ENCODE data around the gene AP4E1. TPM values are rescaled to one million over a fixed set of nuclear protein-coding genes. Genes with fewer than 3 reads are reported as not detected.

Gene AP4E1
- total RNA-seq, 2 experiments from 2014 or later, result 16.5 to 18.8 TPM

GRCh38 chr15:50973605-50974004, 65.1 kb downstream of the AP4E1 start:
- Mint-ChIP-seq H3K4me3 (no peak overlapping the region), H3K36me3 (peaks cover 69% of the 10 kb centered on the region), H3K27me3 (no peaks in the 10 kb centered on the region), H3K27ac (no peak overlapping the region), H3K9me3 (peaks cover 27% of the 10 kb centered on the region), H3K4me1 (peaks cover 2% of the 10 kb centered on the region)
- DNase-seq, result no peak
- no peak for ATAC-seq (ENCODE audit: low read depth)
- POLR2A ChIA-PET, result no interaction called here

DNA sequence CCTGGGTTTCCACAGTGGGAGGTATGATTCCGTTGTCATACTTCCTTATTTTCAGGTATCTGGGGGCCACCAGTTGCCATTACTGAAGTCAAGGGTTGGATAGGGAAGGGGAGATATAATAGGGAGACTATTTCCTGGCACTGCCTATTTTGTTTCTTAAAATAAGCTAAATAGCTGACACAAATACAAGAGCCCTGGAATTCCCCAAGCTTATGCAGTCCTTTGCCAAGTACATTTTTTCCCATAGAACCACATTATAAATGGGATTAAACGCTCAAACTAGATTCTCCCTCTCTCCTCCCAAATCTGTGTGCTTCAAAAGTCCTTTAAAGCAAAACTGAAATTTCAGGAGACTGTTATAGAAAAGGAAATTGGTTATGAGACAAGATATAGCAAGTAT, 68.7 kb downstream of the AP4E1 start:
- Mint-ChIP-seq H3K9me3 (peaks cover 11% of the 10 kb centered on the region), H3K36me3 (peaks cover 62% of the 10 kb centered on the region), H3K27ac (no peak overlapping the region), H3K27me3 (no peaks in the 10 kb centered on the region), H3K4me3 (no peak overlapping the region), H3K4me1 (peaks cover 2% of the 10 kb centered on the region)
- DNase-seq (no peak), ATAC-seq (ENCODE audit: low read depth) (no peak)
- POLR2A ChIA-PET, result no interaction called here

GRCh38 chr15:50978580-50978979, 70.1 kb downstream of the AP4E1 start:
- DNase-seq, result no peak
- Mint-ChIP-seq H3K36me3 (peaks cover 62% of the 10 kb centered on the region), H3K4me3 (no peak overlapping the region), H3K4me1 (peaks cover 2% of the 10 kb centered on the region), H3K9me3 (peaks cover 6% of the 10 kb centered on the region), H3K27ac (no peak overlapping the region), H3K27me3 (no peaks in the 10 kb centered on the region)
- POLR2A ChIA-PET, result no interaction called here
- no peak for ATAC-seq (ENCODE audit: low read depth)

- H3K4me1 Mint-ChIP-seq, result peaks cover 2% of the 10 kb centered on the region
- no peak for ATAC-seq (ENCODE audit: low read depth)
- H3K36me3 Mint-ChIP-seq, result peaks cover 65% of the 10 kb centered on the region
- H3K4me3 Mint-ChIP-seq, result no peak overlapping the region
- H3K27ac Mint-ChIP-seq, result no peak overlapping the region
- H3K27me3 Mint-ChIP-seq, result no peaks in the 10 kb centered on the region
- POLR2A ChIA-PET, result no interaction called here
- peaks cover 5% of the 10 kb centered on the region for H3K9me3 Mint-ChIP-seq
- no peak for DNase-seq
These were observed 70.6 kb downstream of the AP4E1 start for GRCh38 chr15:50979041-50979440.

GRCh38 chr15:50993598-50993997, 85.1 kb downstream of the AP4E1 start:
- Mint-ChIP-seq H3K36me3 (peaks cover 29% of the 10 kb centered on the region), H3K27ac (no peak overlapping the region), H3K9me3 (no peaks in the 10 kb centered on the region), H3K4me1 (no peaks in the 10 kb centered on the region), H3K27me3 (no peaks in the 10 kb centered on the region), H3K4me3 (no peak overlapping the region)
- DNase-seq (no peak), ATAC-seq (ENCODE audit: low read depth) (no peak)
- POLR2A ChIA-PET, result no interaction called here

- H3K27me3 Mint-ChIP-seq, result no peaks in the 10 kb centered on the region
- H3K36me3 Mint-ChIP-seq, result peaks cover 36% of the 10 kb centered on the region
- no peaks in the 10 kb centered on the region for H3K9me3 Mint-ChIP-seq
- H3K4me1 Mint-ChIP-seq, result no peaks in the 10 kb centered on the region
- H3K27ac Mint-ChIP-seq, result no peak overlapping the region
- DNase-seq (no peak), ATAC-seq (ENCODE audit: low read depth) (no peak)
- POLR2A ChIA-PET, result interaction anchor here (0.6 kb wide), 1 partner anchor 86 kb away, joined by 3 read pairs; no protein-coding TSS in a partner anchor
- no peak overlapping the region for H3K4me3 Mint-ChIP-seq
These were observed 88.2 kb downstream of the AP4E1 start for GRCh38 chr15:50996641-50997040.

DNA sequence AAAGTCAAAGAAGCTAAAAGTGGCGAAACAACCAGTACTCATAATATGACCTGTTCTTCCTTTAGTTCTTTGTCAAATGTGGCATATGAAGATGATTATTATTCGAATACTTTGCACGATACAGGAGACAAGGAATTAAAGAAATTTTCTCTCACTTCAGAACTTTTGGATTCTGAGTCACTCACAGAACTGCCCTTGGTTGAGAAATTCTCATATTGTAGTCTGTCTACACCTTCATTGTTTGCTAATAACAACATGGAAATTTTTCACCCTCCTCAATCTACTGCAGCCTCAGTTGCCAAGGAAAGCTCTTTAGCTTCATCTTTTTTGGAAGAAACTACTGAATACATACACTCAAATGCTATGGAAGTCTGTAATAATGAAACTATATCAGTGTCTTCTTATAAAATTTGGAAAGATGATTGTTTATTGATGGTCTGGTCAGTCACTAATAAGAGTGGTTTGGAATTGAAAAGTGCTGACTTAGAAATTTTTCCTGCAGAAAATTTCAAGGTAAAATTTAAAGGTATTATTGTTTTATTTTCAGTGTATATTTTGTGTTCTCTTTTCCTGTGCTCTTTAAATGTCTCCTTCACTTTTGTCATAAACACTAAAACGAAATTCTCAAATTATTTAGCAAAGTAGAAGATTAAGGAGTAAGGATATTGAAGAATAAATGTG, 89.0 kb downstream of the AP4E1 start:
- POLR2A ChIA-PET, result no interaction called here
- Mint-ChIP-seq H3K4me1 (no peaks in the 10 kb centered on the region), H3K9me3 (no peaks in the 10 kb centered on the region), H3K4me3 (no peak overlapping the region), H3K27ac (no peak overlapping the region), H3K36me3 (peaks cover 42% of the 10 kb centered on the region), H3K27me3 (no peaks in the 10 kb centered on the region)
- no peak for DNase-seq
- no peak for ATAC-seq (ENCODE audit: low read depth)

DNA sequence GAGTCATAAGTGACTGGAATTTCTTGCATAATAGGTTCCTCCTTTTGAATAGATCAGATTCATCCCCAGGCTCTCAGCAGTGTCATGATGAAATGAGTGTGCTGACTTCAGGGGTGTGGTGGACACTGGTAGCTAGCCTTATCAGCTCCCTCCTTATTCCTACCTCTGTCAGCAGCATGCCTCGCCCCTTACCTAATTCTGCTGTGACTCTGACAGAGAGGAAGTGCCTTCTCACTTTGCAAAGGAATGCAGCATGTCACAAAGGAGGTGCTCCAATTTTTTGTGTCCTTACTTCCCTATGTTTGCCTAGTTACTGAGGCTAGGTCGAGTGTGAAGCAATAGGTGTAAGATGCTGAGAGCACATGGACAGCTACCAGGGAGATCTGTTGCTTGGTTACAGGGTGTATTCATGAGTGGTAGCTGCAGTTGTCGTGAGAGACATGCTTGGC, 95.6 kb downstream of the AP4E1 start:
- peaks cover 48% of the 10 kb centered on the region for H3K36me3 Mint-ChIP-seq
- no peak overlapping the region for H3K27ac Mint-ChIP-seq
- no peaks in the 10 kb centered on the region for H3K4me1 Mint-ChIP-seq
- DNase-seq (no peak), ATAC-seq (ENCODE audit: low read depth) (no peak)
- H3K27me3 Mint-ChIP-seq, result no peaks in the 10 kb centered on the region
- POLR2A ChIA-PET, result no interaction called here
- H3K4me3 Mint-ChIP-seq, result no peak overlapping the region
- peaks cover 11% of the 10 kb centered on the region for H3K9me3 Mint-ChIP-seq

DNA sequence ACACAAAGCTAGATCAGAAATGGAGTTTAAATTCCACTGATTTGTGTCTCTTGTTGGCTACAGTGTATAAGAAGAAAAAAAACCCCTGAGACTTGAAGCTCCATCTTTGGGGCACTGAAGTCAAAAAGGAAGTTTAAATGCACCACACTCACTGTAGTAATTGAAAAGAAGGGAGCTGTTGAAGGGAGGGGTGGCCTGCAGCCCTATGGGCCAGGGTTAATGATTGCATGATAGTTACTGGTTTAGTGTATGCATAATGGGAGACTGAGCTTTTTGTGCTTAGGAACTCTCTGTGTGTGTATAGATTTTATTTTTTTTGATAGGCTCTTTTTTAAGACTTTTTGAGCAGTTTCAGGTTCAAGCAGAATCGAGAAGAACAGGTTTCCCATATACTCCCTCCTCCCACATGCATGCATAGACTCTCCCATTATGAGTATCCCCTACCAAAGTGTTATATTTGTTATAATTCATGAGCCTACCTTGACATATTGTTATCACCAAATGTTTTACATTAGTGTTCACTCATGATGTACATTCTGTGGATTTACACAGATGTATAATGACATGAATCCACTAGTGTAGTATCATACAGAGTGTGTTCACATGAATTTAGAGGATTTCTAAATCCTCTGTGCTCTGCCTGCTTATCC, 98.0 kb downstream of the AP4E1 start:
- H3K4me1 Mint-ChIP-seq, result no peaks in the 10 kb centered on the region
- ATAC-seq (ENCODE audit: low read depth) (no peak), DNase-seq (no peak)
- H3K36me3 Mint-ChIP-seq, result peaks cover 52% of the 10 kb centered on the region
- H3K9me3 Mint-ChIP-seq, result peaks cover 13% of the 10 kb centered on the region
- no peak overlapping the region for H3K4me3 Mint-ChIP-seq
- POLR2A ChIA-PET, result no interaction called here
- H3K27ac Mint-ChIP-seq, result no peak overlapping the region
- no peaks in the 10 kb centered on the region for H3K27me3 Mint-ChIP-seq

GRCh38 chr15:51007131-51007666, 98.7 kb downstream of the AP4E1 start:
- Mint-ChIP-seq H3K4me3 (no peak overlapping the region), H3K4me1 (no peaks in the 10 kb centered on the region), H3K27me3 (no peaks in the 10 kb centered on the region), H3K27ac (no peak overlapping the region), H3K9me3 (peaks cover 13% of the 10 kb centered on the region), H3K36me3 (peaks cover 49% of the 10 kb centered on the region)
- DNase-seq (no peak), ATAC-seq (ENCODE audit: low read depth) (no peak)
- POLR2A ChIA-PET, result no interaction called here

GRCh38 chr15:51011212-51011611, 102.7 kb downstream of the AP4E1 start:
- no peak for DNase-seq
- no peak for ATAC-seq (ENCODE audit: low read depth)
- Mint-ChIP-seq H3K27ac (no peak overlapping the region), H3K27me3 (no peaks in the 10 kb centered on the region), H3K36me3 (peaks cover 36% of the 10 kb centered on the region), H3K4me1 (no peaks in the 10 kb centered on the region), H3K9me3 (peaks cover 13% of the 10 kb centered on the region), H3K4me3 (no peak overlapping the region)
- POLR2A ChIA-PET, result interaction anchor here (0.6 kb wide), 1 partner anchor 62 kb away, joined by 3 read pairs; no protein-coding TSS in a partner anchor

- Mint-ChIP-seq H3K27me3 (no peaks in the 10 kb centered on the region), H3K4me1 (no peaks in the 10 kb centered on the region), H3K4me3 (no peak overlapping the region), H3K36me3 (peaks cover 4% of the 10 kb centered on the region), H3K27ac (no peak overlapping the region), H3K9me3 (peaks cover 1% of the 10 kb centered on the region)
- DNase-seq, result no peak
- POLR2A ChIA-PET, result no interaction called here
- ATAC-seq (ENCODE audit: low read depth), result no peak
These were observed 108.1 kb downstream of the AP4E1 start for GRCh38 chr15:51016615-51017014.

DNA sequence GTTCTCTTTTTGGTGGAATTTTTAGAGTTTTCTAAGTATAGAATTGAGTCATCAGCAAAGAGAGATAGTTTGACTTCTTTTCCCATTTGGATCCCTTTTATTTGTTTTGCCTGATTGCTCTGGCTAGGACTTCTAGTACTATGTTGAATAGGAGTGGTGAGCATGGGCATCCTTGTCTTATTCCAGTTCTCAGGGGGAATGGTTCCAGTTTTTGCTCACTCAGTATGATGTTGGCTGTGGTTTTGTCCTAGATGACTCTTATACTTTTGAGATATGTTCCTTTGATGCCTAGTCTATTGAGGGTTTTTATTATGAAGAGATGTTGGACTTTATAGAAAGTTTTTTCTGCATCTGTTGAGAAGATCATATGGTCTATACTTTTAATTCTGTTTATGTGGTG, 113.7 kb downstream of the AP4E1 start:
- Mint-ChIP-seq H3K36me3 (peaks cover 2% of the 10 kb centered on the region), H3K27me3 (no peaks in the 10 kb centered on the region), H3K4me1 (no peaks in the 10 kb centered on the region), H3K9me3 (peaks cover 1% of the 10 kb centered on the region), H3K4me3 (no peak overlapping the region), H3K27ac (no peak overlapping the region)
- POLR2A ChIA-PET, result no interaction called here
- ATAC-seq (ENCODE audit: low read depth) (no peak), DNase-seq (no peak)

GRCh38 chr15:51023499-51023898, 115.0 kb downstream of the AP4E1 start:
- peaks cover 2% of the 10 kb centered on the region for H3K36me3 Mint-ChIP-seq
- DNase-seq, result no peak
- H3K4me3 Mint-ChIP-seq, result no peak overlapping the region
- no peak overlapping the region for H3K27ac Mint-ChIP-seq
- H3K4me1 Mint-ChIP-seq, result no peaks in the 10 kb centered on the region
- peaks cover 3% of the 10 kb centered on the region for H3K9me3 Mint-ChIP-seq
- POLR2A ChIA-PET, result no interaction called here
- H3K27me3 Mint-ChIP-seq, result no peaks in the 10 kb centered on the region
- no peak for ATAC-seq (ENCODE audit: low read depth)
